HFFc6 (cell line): ENCODE measurements around the gene CDHR1. TPM values are rescaled to one million over a fixed set of nuclear protein-coding genes. Genes with fewer than 3 reads are reported as not detected.
"Not testable (repeated sequence)": the region's sequence is repeated elsewhere in the genome, so short reads cannot be mapped to it uniquely, and the experiment has no call there.

Experiments used
- DNase-seq: peaks from one replicate; pipeline ENCODE4 v3.0.0-alpha.2; 2018
- H3K27ac Mint-ChIP-seq: 2 replicates; pipeline ENCODE4 v1.8.0; 2020; ENCODE audit warnings: mild to moderate bottlenecking, mixed read lengths
- H3K27me3 Mint-ChIP-seq: 2 replicates; pipeline ENCODE4 v1.8.0; 2021; ENCODE audit warnings: mild to moderate bottlenecking, moderate library complexity, mixed read lengths; ENCODE audit not compliant: insufficient read depth
- H3K36me3 Mint-ChIP-seq: 2 replicates; pipeline ENCODE4 v1.8.0; 2021; ENCODE audit warnings: low read depth, mixed read lengths
- H3K4me1 Mint-ChIP-seq: 2 replicates; pipeline ENCODE4 v1.8.0; 2020; ENCODE audit warnings: low read depth, mixed read lengths
- H3K4me3 Mint-ChIP-seq: 2 replicates; pipeline ENCODE4 v1.8.0; 2020; ENCODE audit warnings: mild to moderate bottlenecking, moderate library complexity, mixed read lengths
- H3K9me3 Mint-ChIP-seq: 2 replicates; pipeline ENCODE4 v1.8.0; 2020; ENCODE audit warnings: mild to moderate bottlenecking, mixed read lengths
- CTCF ChIP-seq: fragments of 200-600 bp; sonication (generic); IDR thresholded peaks from 2 replicates; pipeline ENCODE4 v1.5.0; 2021; ENCODE audit warnings: antibody characterized with exemption, mild to moderate bottlenecking
- total RNA-seq, 6 experiments: library from RNA; stranded (reverse); fragmentation: NEBNext Ultra II Directional; extraction: Animal tissue kit (Norgen Biotek cat#: 25700); gene quantifications; 2 replicates in 1 of 6; 3 replicates in 5 of 6; pipeline ENCODE4 v1.2.3, GENCODE V29; 2021

The CDHR1 gene
- total RNA-seq, 6 experiments from 2014 or later: not detected

- no peaks in the 10 kb centered on the region; the same call in none of the 2 replicates for H3K27me3 Mint-ChIP-seq
- TF ChIP-seq CTCF: no peak
- H3K27ac Mint-ChIP-seq: no peak overlapping the region
Observed at GRCh38 chr10:84177541-84178141, 16.7 kb upstream of the CDHR1 start.

GRCh38 chr10:84178160-84178609 is 16.2 kb upstream of the CDHR1 start:
- no peaks in the 10 kb centered on the region for H3K36me3 Mint-ChIP-seq
- no peak for DNase-seq
- no peak overlapping the region for H3K27ac Mint-ChIP-seq
- H3K9me3 Mint-ChIP-seq: no peaks in the 10 kb centered on the region
- no peaks in the 10 kb centered on the region; the same call in 1 of the 2 replicates for H3K27me3 Mint-ChIP-seq
- H3K4me3 Mint-ChIP-seq: no peak overlapping the region
- no peaks in the 10 kb centered on the region for H3K4me1 Mint-ChIP-seq
- no peak for TF ChIP-seq CTCF

More at GRCh38 chr10:84177541-84178141, 16.7 kb upstream of the CDHR1 start:
- no peaks in the 10 kb centered on the region for H3K9me3 Mint-ChIP-seq
- H3K4me3 Mint-ChIP-seq: no peak overlapping the region
- H3K36me3 Mint-ChIP-seq: no peaks in the 10 kb centered on the region
- no peak for DNase-seq
- H3K4me1 Mint-ChIP-seq: no peaks in the 10 kb centered on the region

GRCh38 chr10:84179059-84179710 is 15.2 kb upstream of the CDHR1 start:
- Mint-ChIP-seq H3K9me3 (no peaks in the 10 kb centered on the region), H3K27ac (no peak overlapping the region), H3K27me3 (no peaks in the 10 kb centered on the region; the same call in 1 of the 2 replicates), H3K36me3 (no peaks in the 10 kb centered on the region), H3K4me1 (no peaks in the 10 kb centered on the region), H3K4me3 (no peak overlapping the region)
- TF ChIP-seq CTCF: no peak
- DNase-seq: peak; percentile 36

- H3K4me1 Mint-ChIP-seq, H3K9me3 Mint-ChIP-seq, H3K27ac Mint-ChIP-seq, H3K27me3 Mint-ChIP-seq, H3K36me3 Mint-ChIP-seq, H3K4me3 Mint-ChIP-seq, DNase-seq: not testable (repeated sequence)
Observed at GRCh38 chr10:84180386-84180785, 14.0 kb upstream of the CDHR1 start.

- DNase-seq: no peak
Observed at GRCh38 chr10:84181631-84182030, 12.7 kb upstream of the CDHR1 start.

More at GRCh38 chr10:84181631-84182030, 12.7 kb upstream of the CDHR1 start:
- Mint-ChIP-seq H3K4me3 (no peak overlapping the region), H3K27me3 (peaks cover 4% of the 10 kb centered on the region; the same call in 1 of the 2 replicates), H3K4me1 (no peaks in the 10 kb centered on the region), H3K36me3 (no peaks in the 10 kb centered on the region), H3K27ac (no peak overlapping the region), H3K9me3 (no peaks in the 10 kb centered on the region)
- no peak for TF ChIP-seq CTCF
